Measurements from ENCODE around the gene MACROD2. TPM values are rescaled to one million over a fixed set of nuclear protein-coding genes. Genes with fewer than 3 reads are reported as not detected.

The MACROD2 gene
- total RNA-seq, 1 donor from 2014 or later, result 1.6 TPM

DNA sequence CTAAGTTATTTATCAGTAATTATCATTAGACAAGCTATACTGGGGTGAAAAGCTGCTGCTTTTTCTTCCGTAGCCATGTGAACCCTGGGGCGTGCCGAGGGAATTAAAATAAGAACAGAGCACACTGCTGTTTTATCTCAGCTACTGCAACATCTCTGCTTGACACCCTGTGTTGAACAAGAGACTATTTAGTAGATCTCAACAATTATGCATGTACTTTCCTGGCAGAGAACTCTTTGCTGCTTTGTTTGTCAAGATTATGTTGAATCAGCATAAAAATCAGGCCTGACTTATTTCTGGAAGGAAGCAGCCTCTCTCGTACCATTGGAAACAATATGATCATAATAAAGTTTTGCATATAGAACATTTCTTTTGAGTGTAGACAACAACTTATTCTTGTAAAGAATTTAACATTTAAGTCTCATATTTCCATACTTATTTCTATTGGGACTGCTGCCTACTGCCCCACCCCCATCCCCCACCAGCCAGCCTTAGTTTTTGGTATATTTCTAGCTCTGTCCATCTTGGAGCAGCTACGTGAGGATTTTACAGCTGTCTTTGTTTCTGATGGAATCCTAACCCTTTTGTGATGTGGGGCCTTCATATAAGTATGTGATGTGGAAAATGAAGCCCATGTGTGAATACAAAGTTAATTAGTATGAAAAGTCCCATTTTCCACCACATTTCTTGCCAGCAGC lies 1566.5 kb downstream of the MACROD2 start:
- DNase-seq (ENCODE audit: low read depth), result no peak
- Histone ChIP-seq H3K36me3 (ENCODE audit: control insufficient read depth, insufficient read depth, low read length) (no peaks in the 10 kb centered on the region), H3K4me3 (ENCODE audit: low read depth, low read length) (no peak overlapping the region), H3K27me3 (ENCODE audit: control insufficient read depth, insufficient read depth, low read length) (no peaks in the 10 kb centered on the region)
- TF ChIP-seq, protein P1, sequence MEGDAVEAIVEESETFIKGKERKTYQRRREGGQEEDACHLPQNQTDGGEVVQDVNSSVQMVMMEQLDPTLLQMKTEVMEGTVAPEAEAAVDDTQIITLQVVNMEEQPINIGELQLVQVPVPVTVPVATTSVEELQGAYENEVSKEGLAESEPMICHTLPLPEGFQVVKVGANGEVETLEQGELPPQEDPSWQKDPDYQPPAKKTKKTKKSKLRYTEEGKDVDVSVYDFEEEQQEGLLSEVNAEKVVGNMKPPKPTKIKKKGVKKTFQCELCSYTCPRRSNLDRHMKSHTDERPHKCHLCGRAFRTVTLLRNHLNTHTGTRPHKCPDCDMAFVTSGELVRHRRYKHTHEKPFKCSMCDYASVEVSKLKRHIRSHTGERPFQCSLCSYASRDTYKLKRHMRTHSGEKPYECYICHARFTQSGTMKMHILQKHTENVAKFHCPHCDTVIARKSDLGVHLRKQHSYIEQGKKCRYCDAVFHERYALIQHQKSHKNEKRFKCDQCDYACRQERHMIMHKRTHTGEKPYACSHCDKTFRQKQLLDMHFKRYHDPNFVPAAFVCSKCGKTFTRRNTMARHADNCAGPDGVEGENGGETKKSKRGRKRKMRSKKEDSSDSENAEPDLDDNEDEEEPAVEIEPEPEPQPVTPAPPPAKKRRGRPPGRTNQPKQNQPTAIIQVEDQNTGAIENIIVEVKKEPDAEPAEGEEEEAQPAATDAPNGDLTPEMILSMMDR (IDR thresholded peaks at IDR 0.05; ENCODE audit: insufficient read depth, low read length, severe bottlenecking), result no peak
- FAIRE-seq, result no peak

GRCh38 chr20:15563836-15564235 lies 1568.5 kb downstream of the MACROD2 start:
- FAIRE-seq, result no peak
- Histone ChIP-seq H3K27me3 (ENCODE audit: control insufficient read depth, insufficient read depth, low read length) (no peaks in the 10 kb centered on the region), H3K36me3 (ENCODE audit: control insufficient read depth, insufficient read depth, low read length) (no peaks in the 10 kb centered on the region), H3K4me3 (ENCODE audit: low read depth, low read length) (no peak overlapping the region)
- no peak for DNase-seq (ENCODE audit: low read depth)
- TF ChIP-seq, protein P1 (IDR thresholded peaks at IDR 0.05; ENCODE audit: insufficient read depth, low read length, severe bottlenecking), result no peak

GRCh38 chr20:15564981-15565380 lies 1569.7 kb downstream of the MACROD2 start:
- DNase-seq (ENCODE audit: low read depth) (no peak), FAIRE-seq (no peak)
- Histone ChIP-seq H3K4me3 (ENCODE audit: low read depth, low read length) (no peak overlapping the region), H3K27me3 (ENCODE audit: control insufficient read depth, insufficient read depth, low read length) (no peaks in the 10 kb centered on the region), H3K36me3 (ENCODE audit: control insufficient read depth, insufficient read depth, low read length) (no peaks in the 10 kb centered on the region)
- TF ChIP-seq, protein P1 (IDR thresholded peaks at IDR 0.05; ENCODE audit: insufficient read depth, low read length, severe bottlenecking), result no peak

DNA sequence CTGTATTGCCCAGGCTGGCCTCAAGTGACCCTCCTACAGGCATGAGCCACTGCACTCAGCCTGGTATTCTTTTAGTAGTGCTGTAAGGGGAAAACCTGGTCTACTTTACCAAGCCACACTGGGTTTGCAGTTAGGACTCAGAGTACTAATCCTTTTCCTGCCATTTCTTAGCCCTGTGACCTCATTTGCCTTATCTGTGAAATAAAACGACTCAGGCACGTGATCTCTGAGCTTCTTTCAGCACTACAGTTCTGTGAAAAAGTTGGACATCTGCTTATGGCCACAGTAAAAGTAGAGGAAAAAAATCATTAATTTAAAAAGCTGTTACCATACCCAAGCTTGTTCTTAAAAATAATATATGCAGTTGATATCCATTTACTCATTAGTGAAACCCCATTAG lies 1570.5 kb downstream of the MACROD2 start:
- TF ChIP-seq, protein P1 (IDR thresholded peaks at IDR 0.05; ENCODE audit: insufficient read depth, low read length, severe bottlenecking), result no peak
- DNase-seq (ENCODE audit: low read depth), result no peak
- no peaks in the 10 kb centered on the region for H3K27me3 ChIP-seq (ENCODE audit: control insufficient read depth, insufficient read depth, low read length)
- no peak for FAIRE-seq
- H3K36me3 ChIP-seq (ENCODE audit: control insufficient read depth, insufficient read depth, low read length), result no peaks in the 10 kb centered on the region
- no peak overlapping the region for H3K4me3 ChIP-seq (ENCODE audit: low read depth, low read length)

DNA sequence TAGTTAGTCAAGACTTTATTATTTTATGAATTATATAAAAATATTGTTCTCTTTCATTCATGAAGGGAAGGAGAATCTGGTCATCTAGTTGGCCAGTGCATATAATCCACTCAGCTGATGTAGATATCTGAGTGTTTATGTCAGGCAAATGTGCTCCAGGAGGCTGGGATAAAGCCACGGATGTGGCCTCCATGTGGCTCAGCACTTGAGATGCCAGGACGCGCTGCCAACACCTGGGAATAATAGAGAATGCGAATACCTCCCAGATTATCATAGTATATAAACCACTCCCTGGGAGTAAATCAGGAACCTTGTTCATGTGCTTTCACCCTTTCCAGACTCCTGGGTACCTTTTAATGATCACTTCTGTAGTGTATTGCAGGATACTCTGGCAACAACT lies 1571.9 kb downstream of the MACROD2 start:
- no peak for FAIRE-seq
- Histone ChIP-seq H3K36me3 (ENCODE audit: control insufficient read depth, insufficient read depth, low read length) (no peaks in the 10 kb centered on the region), H3K27me3 (ENCODE audit: control insufficient read depth, insufficient read depth, low read length) (no peaks in the 10 kb centered on the region), H3K4me3 (ENCODE audit: low read depth, low read length) (no peak overlapping the region)
- TF ChIP-seq, protein P1 (IDR thresholded peaks at IDR 0.05; ENCODE audit: insufficient read depth, low read length, severe bottlenecking), result no peak
- no peak for DNase-seq (ENCODE audit: low read depth)

DNA sequence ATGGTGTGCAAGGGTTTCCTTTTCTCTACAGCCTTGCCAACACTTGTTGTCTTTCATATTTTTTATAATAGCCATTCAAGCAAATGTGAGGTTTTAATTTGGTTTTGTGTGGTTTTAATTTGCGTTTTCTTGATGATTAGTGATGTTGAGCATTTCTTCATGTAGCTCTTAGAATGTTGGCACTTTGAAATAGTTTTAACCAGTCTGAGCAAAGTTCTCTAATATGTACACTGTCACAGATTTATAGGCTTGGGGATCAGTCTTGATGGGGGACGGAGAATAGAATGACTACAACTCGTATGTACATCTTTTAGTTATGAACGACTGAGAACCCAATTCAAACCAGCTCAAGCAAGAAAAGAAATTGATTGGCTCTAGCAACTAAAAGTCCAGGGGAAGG lies 1574.8 kb downstream of the MACROD2 start:
- Histone ChIP-seq H3K27me3 (ENCODE audit: control insufficient read depth, insufficient read depth, low read length) (no peaks in the 10 kb centered on the region), H3K36me3 (ENCODE audit: control insufficient read depth, insufficient read depth, low read length) (no peaks in the 10 kb centered on the region), H3K4me3 (ENCODE audit: low read depth, low read length) (no peak overlapping the region)
- DNase-seq (ENCODE audit: low read depth) (no peak), FAIRE-seq (no peak)
- TF ChIP-seq, protein P1 (IDR thresholded peaks at IDR 0.05; ENCODE audit: insufficient read depth, low read length, severe bottlenecking), result no peak

Data from bronchial epithelial cell (primary cell).